ENCODE results near the gene ZDHHC11.
"Not testable (repeated sequence)": the region's sequence is repeated elsewhere in the genome, so short reads cannot be mapped to it uniquely, and the experiment has no call there.

ZDHHC11 gene

GRCh38 chr5:773517-774264, 77.1 kb downstream of the ZDHHC11 start:
- DNase-seq, result no peak

- DNase-seq, result not testable (repeated sequence)
These were observed 77.9 kb downstream of the ZDHHC11 start for GRCh38 chr5:772931-773330.

GRCh38 chr5:772547-772890, 78.3 kb downstream of the ZDHHC11 start:
- not testable (repeated sequence) for DNase-seq

GRCh38 chr5:771841-772546, 78.8 kb downstream of the ZDHHC11 start:
- DNase-seq, result not testable (repeated sequence)

- not testable (repeated sequence) for DNase-seq
These were observed 79.6 kb downstream of the ZDHHC11 start for GRCh38 chr5:771087-771781.

- DNase-seq, result not testable (repeated sequence)
These were observed 80.2 kb downstream of the ZDHHC11 start for GRCh38 chr5:770585-770984.

- not testable (repeated sequence) for DNase-seq
These were observed 81.2 kb downstream of the ZDHHC11 start for GRCh38 chr5:769485-770145.

- DNase-seq, result no peak
These were observed 83.9 kb downstream of the ZDHHC11 start for GRCh38 chr5:766666-767431.

GRCh38 chr5:765948-766631, 84.7 kb downstream of the ZDHHC11 start:
- no peak for DNase-seq

GRCh38 chr5:763998-764781, 86.6 kb downstream of the ZDHHC11 start:
- no peak for DNase-seq

GRCh38 chr5:763397-763796, 87.4 kb downstream of the ZDHHC11 start:
- no peak for DNase-seq

- DNase-seq, result not testable (repeated sequence)
These were observed 87.8 kb downstream of the ZDHHC11 start for GRCh38 chr5:762996-763395.

- DNase-seq, result no peak
These were observed 88.7 kb downstream of the ZDHHC11 start for GRCh38 chr5:761854-762710.

GRCh38 chr5:761059-761771, 89.6 kb downstream of the ZDHHC11 start:
- no peak for DNase-seq

GRCh38 chr5:760363-761058, 90.3 kb downstream of the ZDHHC11 start:
- DNase-seq, result no peak

- no peak for DNase-seq
These were observed 90.9 kb downstream of the ZDHHC11 start for GRCh38 chr5:759781-760362.

GRCh38 chr5:759111-759751, 91.6 kb downstream of the ZDHHC11 start:
- DNase-seq, result peak; percentile 84

- DNase-seq, result no peak
These were observed 92.1 kb downstream of the ZDHHC11 start for GRCh38 chr5:758698-759053.
